Measurements from ENCODE around the gene AKR1C2.
"Not testable (repeated sequence)": the region's sequence is repeated elsewhere in the genome, so short reads cannot be mapped to it uniquely, and the experiment has no call there.

The AKR1C2 gene

GRCh38 chr10:5036511-5036910 lies 32.9 kb upstream of the AKR1C2 start:
- Mint-ChIP-seq H3K4me1 (peaks cover 5% of the 10 kb centered on the region), H3K27me3 (peaks cover 4% of the 10 kb centered on the region), H3K27ac (no peak overlapping the region), H3K9me3 (peaks cover 9% of the 10 kb centered on the region), H3K4me3 (no peak overlapping the region), H3K36me3 (no peaks in the 10 kb centered on the region)
- CTCF ChIA-PET, result no interaction called here
- DNase-seq, result no peak

GRCh38 chr10:5035356-5035755 lies 31.7 kb upstream of the AKR1C2 start:
- CTCF ChIA-PET, result no interaction called here
- no peak for DNase-seq
- Mint-ChIP-seq H3K27ac (no peak overlapping the region), H3K27me3 (no peaks in the 10 kb centered on the region), H3K36me3 (no peaks in the 10 kb centered on the region), H3K9me3 (peaks cover 13% of the 10 kb centered on the region), H3K4me3 (no peak overlapping the region), H3K4me1 (no peaks in the 10 kb centered on the region)

DNA sequence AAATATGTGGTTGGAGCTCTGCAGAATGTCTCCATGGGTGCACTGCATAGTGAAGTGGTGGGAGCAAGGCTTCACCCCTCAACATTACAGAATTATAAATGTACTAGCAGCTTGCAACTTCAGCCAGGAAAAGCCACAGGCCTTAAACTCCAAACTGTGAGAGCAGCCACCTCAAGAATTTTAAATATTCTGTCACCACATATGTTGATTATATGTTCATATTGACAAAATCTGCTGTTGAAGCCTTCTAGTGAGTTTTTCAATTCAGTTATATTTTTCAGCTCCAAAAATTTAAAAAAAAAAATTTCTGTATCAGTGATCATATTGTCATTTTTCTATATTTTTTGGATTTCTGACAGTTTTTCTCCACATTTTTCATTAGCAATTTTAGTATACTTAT lies 30.9 kb upstream of the AKR1C2 start:
- no peak overlapping the region for H3K4me3 Mint-ChIP-seq
- no peaks in the 10 kb centered on the region for H3K27me3 Mint-ChIP-seq
- CTCF ChIA-PET, result no interaction called here
- no peaks in the 10 kb centered on the region for H3K4me1 Mint-ChIP-seq
- H3K36me3 Mint-ChIP-seq, result no peaks in the 10 kb centered on the region
- DNase-seq, result no peak
- H3K9me3 Mint-ChIP-seq, result peaks cover 19% of the 10 kb centered on the region
- H3K27ac Mint-ChIP-seq, result no peak overlapping the region

DNA sequence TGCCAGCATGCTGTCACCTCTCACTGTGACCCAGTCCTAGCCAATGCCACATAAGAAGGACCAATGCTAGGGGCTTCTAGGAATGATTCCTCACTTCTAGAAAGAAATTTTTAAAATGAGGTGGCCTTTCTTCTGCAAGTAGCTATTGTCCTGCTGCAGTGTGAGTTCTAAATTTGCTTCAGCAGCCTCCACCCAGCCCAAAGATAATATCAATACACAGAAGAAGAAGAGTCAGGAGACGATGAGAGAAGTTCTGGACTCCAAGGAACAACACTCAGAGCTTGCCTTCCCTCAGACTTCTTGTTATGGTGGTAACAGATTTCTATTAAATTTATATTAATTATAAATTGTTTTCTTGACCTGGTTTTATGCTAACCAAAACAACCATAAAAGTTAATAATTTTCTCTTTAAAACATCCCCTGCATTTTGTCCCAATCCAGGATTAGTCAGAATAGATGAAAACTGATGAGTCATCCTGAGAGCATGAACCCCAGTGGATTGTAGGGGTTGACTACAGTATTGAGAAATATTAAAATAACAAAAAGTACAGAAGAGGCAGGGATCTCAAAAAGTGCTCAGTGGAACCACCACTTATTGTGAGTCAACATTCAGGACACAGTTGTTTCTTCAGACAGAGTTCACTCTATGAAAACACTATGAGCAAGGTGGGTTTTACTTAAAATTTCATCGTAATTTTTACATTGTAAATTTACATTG lies 29.6 kb upstream of the AKR1C2 start:
- no peaks in the 10 kb centered on the region for H3K36me3 Mint-ChIP-seq
- peaks cover 19% of the 10 kb centered on the region for H3K9me3 Mint-ChIP-seq
- DNase-seq, result no peak
- no peaks in the 10 kb centered on the region for H3K4me1 Mint-ChIP-seq
- no peak overlapping the region for H3K27ac Mint-ChIP-seq
- H3K4me3 Mint-ChIP-seq, result no peak overlapping the region
- CTCF ChIA-PET, result no interaction called here
- no peaks in the 10 kb centered on the region for H3K27me3 Mint-ChIP-seq

GRCh38 chr10:5032444-5032843 lies 28.8 kb upstream of the AKR1C2 start:
- H3K4me1 Mint-ChIP-seq, CTCF ChIA-PET, H3K36me3 Mint-ChIP-seq, H3K4me3 Mint-ChIP-seq, DNase-seq, H3K27me3 Mint-ChIP-seq, H3K27ac Mint-ChIP-seq: not testable (repeated sequence)
- H3K9me3 Mint-ChIP-seq, result peaks cover 19% of the 10 kb centered on the region

DNA sequence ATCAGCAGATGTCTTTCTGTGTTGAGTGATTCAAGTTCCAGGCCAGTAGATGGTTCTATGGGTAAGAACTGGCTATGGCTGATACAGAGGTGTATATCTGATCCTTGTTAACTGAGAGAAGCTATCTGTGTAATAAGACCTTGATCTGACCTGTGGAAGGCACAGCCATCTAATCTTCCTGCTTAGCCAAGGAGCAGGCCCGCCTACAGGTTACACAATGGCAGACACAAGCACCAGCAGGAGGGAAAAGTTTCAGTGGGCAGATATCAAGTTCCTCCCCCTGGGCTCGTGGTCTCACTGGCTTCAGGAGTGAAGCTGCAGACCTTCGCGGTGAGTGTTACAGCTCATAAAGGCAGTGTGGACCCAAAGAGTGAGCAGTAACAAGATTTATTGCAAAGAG lies 27.9 kb upstream of the AKR1C2 start:
- DNase-seq, CTCF ChIA-PET, H3K4me1 Mint-ChIP-seq, H3K27ac Mint-ChIP-seq, H3K27me3 Mint-ChIP-seq, H3K36me3 Mint-ChIP-seq, H3K4me3 Mint-ChIP-seq: not testable (repeated sequence)
- peaks cover 19% of the 10 kb centered on the region for H3K9me3 Mint-ChIP-seq

- Mint-ChIP-seq H3K27me3 (no peaks in the 10 kb centered on the region), H3K4me3 (no peak overlapping the region), H3K27ac (no peak overlapping the region), H3K9me3 (peaks cover 19% of the 10 kb centered on the region), H3K4me1 (no peaks in the 10 kb centered on the region), H3K36me3 (no peaks in the 10 kb centered on the region)
- DNase-seq, result no peak
- CTCF ChIA-PET, result interaction anchor here (0.7 kb wide), 1 partner anchor 465 kb away, joined by 4 read pairs; no protein-coding TSS in a partner anchor
Observed at GRCh38 chr10:5030989-5031388, 27.3 kb upstream of the AKR1C2 start.

- DNase-seq, H3K4me1 Mint-ChIP-seq, H3K36me3 Mint-ChIP-seq, H3K4me3 Mint-ChIP-seq, CTCF ChIA-PET, H3K27ac Mint-ChIP-seq, H3K27me3 Mint-ChIP-seq, H3K9me3 Mint-ChIP-seq: not testable (repeated sequence)
Observed at GRCh38 chr10:5025461-5025881, 21.8 kb upstream of the AKR1C2 start.

DNA sequence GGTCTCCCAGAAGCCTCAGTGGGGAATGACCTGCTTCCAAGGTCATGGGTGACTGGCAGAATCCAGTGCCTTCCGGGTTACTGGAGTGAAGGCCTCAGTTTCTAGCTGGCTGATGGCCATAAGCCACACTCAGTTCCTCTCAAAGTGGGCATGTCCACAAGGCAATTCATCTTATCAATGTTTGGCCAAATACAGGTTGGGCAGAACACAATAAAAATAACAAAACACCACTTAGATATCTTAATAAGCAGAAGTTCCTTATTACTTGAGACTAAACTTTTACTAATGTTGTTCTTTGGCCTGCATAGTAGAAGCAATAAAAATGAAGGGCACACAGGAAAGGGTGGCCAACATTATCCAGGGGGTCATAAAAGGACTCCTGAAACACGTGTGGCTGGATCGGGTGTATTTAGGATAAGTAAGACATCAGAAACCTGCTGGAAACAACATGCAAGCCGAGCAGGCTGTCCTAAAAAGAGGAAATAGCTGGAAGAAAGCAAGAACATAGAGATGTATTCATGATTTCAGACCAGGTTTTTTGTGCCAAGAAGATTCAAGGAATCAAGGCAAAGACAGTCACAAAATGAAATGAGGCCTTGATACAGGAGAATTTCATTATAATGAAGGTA lies 19.6 kb upstream of the AKR1C2 start:
- no peaks in the 10 kb centered on the region for H3K27me3 Mint-ChIP-seq
- no peaks in the 10 kb centered on the region for H3K36me3 Mint-ChIP-seq
- no peak overlapping the region for H3K4me3 Mint-ChIP-seq
- CTCF ChIA-PET, result no interaction called here
- no peaks in the 10 kb centered on the region for H3K4me1 Mint-ChIP-seq
- no peak for DNase-seq
- H3K9me3 Mint-ChIP-seq, result no peaks in the 10 kb centered on the region
- no peak overlapping the region for H3K27ac Mint-ChIP-seq

GRCh38 chr10:5021624-5022290 lies 18.1 kb upstream of the AKR1C2 start:
- not testable (repeated sequence) for H3K27ac Mint-ChIP-seq, H3K9me3 Mint-ChIP-seq

DNA sequence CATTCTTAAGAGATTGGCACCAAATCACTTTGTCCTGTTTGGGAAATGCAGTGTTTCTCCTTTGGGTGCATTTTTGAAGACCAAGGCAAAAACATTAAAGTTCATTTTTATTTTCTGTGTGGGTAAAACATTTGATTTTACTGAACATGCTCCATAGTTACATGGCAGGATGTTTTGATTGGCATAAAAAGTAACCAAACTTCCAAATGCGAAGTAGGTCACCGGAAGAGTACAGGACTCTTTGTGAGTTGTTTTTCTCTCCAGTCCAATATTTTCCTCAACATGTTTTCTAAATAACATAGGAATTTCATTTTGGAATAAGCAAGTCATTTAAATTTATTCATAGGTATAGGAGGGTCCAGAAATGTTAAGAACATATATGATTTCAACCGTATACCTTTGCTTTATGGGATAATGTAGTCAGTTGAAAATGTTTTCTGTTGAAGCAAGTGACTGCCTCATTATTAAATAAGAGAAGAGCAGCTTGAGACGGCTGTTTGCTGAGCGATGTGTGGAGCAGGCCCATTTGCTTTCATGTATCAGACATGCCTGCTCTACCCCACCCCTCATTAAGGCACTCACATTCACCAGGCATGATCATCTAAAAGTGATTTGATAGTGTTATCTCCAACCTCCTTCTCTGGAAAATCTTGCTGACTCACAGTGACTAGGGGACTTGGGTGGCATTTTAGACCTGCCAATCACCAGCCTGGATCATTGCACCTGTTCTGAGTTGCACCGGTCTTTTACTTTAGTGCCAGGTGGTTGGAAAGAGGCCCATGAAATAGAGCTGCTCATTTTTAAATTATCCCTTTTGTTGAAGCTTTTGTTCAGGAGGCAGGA lies 16.3 kb upstream of the AKR1C2 start:
- DNase-seq, H3K27ac Mint-ChIP-seq, H3K9me3 Mint-ChIP-seq, H3K4me3 Mint-ChIP-seq, H3K36me3 Mint-ChIP-seq, CTCF ChIA-PET, H3K27me3 Mint-ChIP-seq, H3K4me1 Mint-ChIP-seq: not testable (repeated sequence)

More at GRCh38 chr10:5021624-5022290, 18.1 kb upstream of the AKR1C2 start:
- H3K36me3 Mint-ChIP-seq, H3K4me3 Mint-ChIP-seq, DNase-seq, H3K27me3 Mint-ChIP-seq, CTCF ChIA-PET, H3K4me1 Mint-ChIP-seq: not testable (repeated sequence)

DNA sequence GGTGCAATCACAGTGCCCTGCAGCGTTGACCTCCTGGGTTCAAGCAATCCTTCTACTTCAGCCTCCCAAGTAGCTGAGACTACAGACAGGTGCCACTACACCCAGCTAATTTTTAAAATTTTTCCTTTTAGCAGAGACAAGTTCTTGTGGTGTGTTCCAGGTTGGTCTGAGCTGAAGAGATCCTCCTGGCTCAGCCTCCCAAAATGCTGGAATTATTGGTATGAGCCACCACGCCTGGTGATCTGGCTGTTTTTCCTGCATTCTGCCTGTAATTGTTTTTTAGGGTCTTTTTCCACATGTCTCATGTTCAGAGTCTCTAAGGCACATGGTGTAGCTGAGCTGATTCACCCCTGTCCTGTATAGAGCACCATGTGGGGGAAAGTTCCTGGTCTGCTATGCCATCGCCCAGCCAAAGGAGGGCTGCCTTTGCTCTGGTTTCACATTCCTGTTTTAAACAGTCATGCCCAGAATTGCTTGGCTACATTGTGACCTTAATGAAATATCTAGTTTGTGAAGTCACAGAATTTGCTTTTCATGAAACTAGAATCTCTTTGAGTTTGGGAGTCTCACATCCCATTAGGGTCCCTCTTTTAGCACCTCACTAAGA lies 15.1 kb upstream of the AKR1C2 start:
- H3K4me3 Mint-ChIP-seq, CTCF ChIA-PET, H3K27me3 Mint-ChIP-seq, H3K4me1 Mint-ChIP-seq, H3K9me3 Mint-ChIP-seq, H3K27ac Mint-ChIP-seq, H3K36me3 Mint-ChIP-seq, DNase-seq: not testable (repeated sequence)

DNA sequence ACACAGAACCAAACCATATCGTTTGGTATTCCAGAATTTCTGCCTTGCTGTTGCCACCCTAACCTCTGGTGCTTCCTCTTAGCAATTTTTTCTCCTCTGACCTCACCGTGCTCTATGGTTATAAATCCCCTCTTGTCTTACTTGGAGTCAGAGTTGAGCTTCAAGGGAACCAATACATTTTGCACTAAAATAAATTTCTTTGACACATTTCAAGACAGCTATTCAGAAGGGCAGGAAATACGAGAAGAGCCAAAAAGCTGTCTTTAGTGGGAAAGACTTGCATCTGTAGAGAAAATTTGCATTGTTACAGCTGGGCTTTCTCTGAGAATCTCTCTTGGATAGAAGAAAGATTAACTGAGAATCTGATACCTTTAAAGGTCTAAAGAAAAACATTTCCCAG lies 14.5 kb upstream of the AKR1C2 start:
- no peak for DNase-seq
- Mint-ChIP-seq H3K4me1 (no peaks in the 10 kb centered on the region), H3K4me3 (no peak overlapping the region), H3K27ac (no peak overlapping the region), H3K36me3 (no peaks in the 10 kb centered on the region), H3K27me3 (peaks cover 4% of the 10 kb centered on the region), H3K9me3 (no peaks in the 10 kb centered on the region)
- CTCF ChIA-PET, result no interaction called here

DNA sequence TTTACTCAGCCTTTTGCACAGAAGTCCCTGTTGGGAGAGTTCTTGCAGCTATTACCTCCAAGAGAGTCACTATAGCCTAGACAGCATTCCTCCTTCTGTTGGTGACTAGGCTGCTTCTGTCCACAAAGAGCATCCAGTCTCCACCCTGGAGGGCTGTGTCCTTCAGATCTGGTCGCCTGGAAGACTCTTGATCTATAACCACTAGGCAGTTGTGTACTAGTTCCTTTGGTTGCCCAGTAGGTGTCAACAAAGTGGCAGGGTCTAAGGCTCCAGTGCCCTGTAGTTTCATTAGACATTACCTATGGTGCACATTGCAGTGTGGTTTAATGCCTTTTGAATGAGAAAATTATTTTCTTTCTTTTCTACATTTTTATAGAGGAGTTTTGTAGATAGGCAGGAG lies 11.3 kb upstream of the AKR1C2 start:
- Mint-ChIP-seq H3K4me3 (no peak overlapping the region), H3K27me3 (peaks cover 4% of the 10 kb centered on the region), H3K4me1 (no peaks in the 10 kb centered on the region), H3K9me3 (no peaks in the 10 kb centered on the region), H3K36me3 (no peaks in the 10 kb centered on the region), H3K27ac (no peak overlapping the region)
- DNase-seq, result no peak
- CTCF ChIA-PET, result interaction anchor here (1.0 kb wide), 1 partner anchor 608 kb away, joined by 3 read pairs; no protein-coding TSS in a partner anchor

Measured in activated naive CD4-positive, alpha-beta T cell treated with anti-CD3 and anti-CD28 coated beads, Interleukin-2, amount 10 ng/mL, durations not matched to agents 7 days and 5 days (primary cell).